ENCODE results near the gene ACRBP.

DNA sequence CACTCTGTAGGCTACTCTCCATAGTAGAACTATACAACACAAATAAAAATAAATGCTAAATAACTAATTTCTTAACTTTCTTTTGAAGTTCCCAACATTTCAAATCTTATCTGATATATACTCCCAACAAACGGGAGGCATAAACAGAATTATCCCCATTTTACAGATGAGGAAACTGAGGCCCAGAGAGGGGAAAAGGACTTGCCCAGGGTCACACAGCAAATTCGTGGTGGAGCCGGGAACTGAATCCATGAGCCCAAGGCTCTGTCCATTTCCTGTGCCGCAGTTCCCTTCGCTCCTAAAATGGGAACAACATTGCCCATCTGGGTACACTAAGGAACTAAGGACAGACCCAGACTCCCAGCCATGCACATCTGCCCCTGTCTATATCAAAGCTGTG, 29.7 kb upstream of the ACRBP start:
- TF ChIP-seq, protein P1, sequence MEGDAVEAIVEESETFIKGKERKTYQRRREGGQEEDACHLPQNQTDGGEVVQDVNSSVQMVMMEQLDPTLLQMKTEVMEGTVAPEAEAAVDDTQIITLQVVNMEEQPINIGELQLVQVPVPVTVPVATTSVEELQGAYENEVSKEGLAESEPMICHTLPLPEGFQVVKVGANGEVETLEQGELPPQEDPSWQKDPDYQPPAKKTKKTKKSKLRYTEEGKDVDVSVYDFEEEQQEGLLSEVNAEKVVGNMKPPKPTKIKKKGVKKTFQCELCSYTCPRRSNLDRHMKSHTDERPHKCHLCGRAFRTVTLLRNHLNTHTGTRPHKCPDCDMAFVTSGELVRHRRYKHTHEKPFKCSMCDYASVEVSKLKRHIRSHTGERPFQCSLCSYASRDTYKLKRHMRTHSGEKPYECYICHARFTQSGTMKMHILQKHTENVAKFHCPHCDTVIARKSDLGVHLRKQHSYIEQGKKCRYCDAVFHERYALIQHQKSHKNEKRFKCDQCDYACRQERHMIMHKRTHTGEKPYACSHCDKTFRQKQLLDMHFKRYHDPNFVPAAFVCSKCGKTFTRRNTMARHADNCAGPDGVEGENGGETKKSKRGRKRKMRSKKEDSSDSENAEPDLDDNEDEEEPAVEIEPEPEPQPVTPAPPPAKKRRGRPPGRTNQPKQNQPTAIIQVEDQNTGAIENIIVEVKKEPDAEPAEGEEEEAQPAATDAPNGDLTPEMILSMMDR (IDR thresholded peaks at IDR 0.05; ENCODE audit: poor library complexity, severe bottlenecking), result no peak
- no peak for TF ChIP-seq MXI1 (conservative IDR thresholded peaks at IDR 0.05; ENCODE audit: poor library complexity, severe bottlenecking)
- TF ChIP-seq EP300 (conservative IDR thresholded peaks at IDR 0.05; ENCODE audit: poor library complexity, severe bottlenecking), result no peak
- no peak for TF ChIP-seq SMC3 (conservative IDR thresholded peaks at IDR 0.05; ENCODE audit: poor library complexity)
- TF ChIP-seq, protein P2, sequence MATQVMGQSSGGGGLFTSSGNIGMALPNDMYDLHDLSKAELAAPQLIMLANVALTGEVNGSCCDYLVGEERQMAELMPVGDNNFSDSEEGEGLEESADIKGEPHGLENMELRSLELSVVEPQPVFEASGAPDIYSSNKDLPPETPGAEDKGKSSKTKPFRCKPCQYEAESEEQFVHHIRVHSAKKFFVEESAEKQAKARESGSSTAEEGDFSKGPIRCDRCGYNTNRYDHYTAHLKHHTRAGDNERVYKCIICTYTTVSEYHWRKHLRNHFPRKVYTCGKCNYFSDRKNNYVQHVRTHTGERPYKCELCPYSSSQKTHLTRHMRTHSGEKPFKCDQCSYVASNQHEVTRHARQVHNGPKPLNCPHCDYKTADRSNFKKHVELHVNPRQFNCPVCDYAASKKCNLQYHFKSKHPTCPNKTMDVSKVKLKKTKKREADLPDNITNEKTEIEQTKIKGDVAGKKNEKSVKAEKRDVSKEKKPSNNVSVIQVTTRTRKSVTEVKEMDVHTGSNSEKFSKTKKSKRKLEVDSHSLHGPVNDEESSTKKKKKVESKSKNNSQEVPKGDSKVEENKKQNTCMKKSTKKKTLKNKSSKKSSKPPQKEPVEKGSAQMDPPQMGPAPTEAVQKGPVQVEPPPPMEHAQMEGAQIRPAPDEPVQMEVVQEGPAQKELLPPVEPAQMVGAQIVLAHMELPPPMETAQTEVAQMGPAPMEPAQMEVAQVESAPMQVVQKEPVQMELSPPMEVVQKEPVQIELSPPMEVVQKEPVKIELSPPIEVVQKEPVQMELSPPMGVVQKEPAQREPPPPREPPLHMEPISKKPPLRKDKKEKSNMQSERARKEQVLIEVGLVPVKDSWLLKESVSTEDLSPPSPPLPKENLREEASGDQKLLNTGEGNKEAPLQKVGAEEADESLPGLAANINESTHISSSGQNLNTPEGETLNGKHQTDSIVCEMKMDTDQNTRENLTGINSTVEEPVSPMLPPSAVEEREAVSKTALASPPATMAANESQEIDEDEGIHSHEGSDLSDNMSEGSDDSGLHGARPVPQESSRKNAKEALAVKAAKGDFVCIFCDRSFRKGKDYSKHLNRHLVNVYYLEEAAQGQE (IDR thresholded peaks at IDR 0.05; ENCODE audit: borderline replicate concordance), result no peak
- TF ChIP-seq TAF1 (IDR thresholded peaks at IDR 0.05; ENCODE audit: low read depth), result no peak
- TF ChIP-seq EZH2 (IDR thresholded peaks at IDR 0.05; ENCODE audit: borderline replicate concordance, insufficient read depth, low read length, poor library complexity, severe bottlenecking), result no peak
- no peak for TF ChIP-seq RAD21 (conservative IDR thresholded peaks at IDR 0.05)
- no peak for TF ChIP-seq POLR2AphosphoS5 (IDR thresholded peaks at IDR 0.05)

Measured in neural cell (in vitro differentiated cells).